ENCODE measurements around the gene CAMTA1.

CAMTA1 gene

DNA sequence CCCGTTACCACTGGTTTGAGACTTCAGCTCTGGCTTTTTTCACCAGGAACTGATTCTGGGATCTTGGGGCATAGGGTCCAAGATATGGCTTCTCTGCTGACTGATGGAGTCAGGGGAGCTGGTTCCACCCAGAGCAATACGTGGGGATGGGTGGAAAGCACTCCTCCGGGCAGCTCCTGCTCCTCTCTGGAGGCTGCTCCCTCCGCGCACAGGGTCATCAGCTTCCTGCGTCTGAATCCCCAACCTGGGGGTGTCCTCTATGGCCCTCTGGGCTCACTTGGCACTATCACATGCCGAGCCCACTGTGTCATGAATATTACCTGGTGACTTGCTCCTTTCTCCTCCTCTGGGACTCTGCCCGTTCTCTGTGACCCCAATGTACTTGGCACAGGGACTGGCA, 580.5 kb downstream of the CAMTA1 start:
- DNase-seq (ENCODE audit: insufficient read length, low spot score), result no peak
- TF ChIP-seq CTCF (IDR thresholded peaks at IDR 0.05; ENCODE audit: insufficient read depth, missing control alignments), result no peak
- no peak for FAIRE-seq

GRCh38 chr1:7366286-7366954, 581.2 kb downstream of the CAMTA1 start:
- no peak for FAIRE-seq
- no peak for DNase-seq (ENCODE audit: insufficient read length, low spot score)
- TF ChIP-seq CTCF (IDR thresholded peaks at IDR 0.05; ENCODE audit: insufficient read depth, missing control alignments), result no peak

- no peak for FAIRE-seq
- DNase-seq (ENCODE audit: insufficient read length, low spot score), result no peak
Observed at GRCh38 chr1:7366955-7367665, 581.9 kb downstream of the CAMTA1 start.

DNA sequence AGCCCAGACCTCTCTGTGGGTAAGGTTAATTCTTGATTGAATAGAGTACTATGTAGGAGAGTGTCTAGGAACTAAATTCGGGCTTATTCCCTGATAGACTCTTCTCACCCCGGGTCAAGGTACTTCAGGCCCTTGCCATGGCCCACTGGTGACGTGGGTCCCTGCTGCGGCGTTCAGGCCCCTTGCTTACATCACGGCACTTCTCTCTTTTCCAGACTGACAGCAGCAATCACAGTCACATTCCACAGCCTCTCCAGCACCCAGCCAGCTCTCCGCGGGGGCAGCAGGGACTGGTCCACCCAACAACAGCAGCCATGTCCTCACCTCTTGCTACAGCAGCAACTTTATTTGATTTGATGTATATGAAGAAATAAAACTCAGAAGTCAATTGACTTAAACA, 584.6 kb downstream of the CAMTA1 start:
- no peak for TF ChIP-seq CTCF (IDR thresholded peaks at IDR 0.05; ENCODE audit: insufficient read depth, missing control alignments)
- DNase-seq (ENCODE audit: insufficient read length, low spot score) (no peak), FAIRE-seq (no peak)

More at GRCh38 chr1:7366955-7367665, 581.9 kb downstream of the CAMTA1 start:
- TF ChIP-seq CTCF (IDR thresholded peaks at IDR 0.05; ENCODE audit: insufficient read depth, missing control alignments), result no peak

GRCh38 chr1:7371926-7372325, 586.7 kb downstream of the CAMTA1 start:
- no peak for DNase-seq (ENCODE audit: insufficient read length, low spot score)
- FAIRE-seq, result no peak
- TF ChIP-seq CTCF (IDR thresholded peaks at IDR 0.05; ENCODE audit: insufficient read depth, missing control alignments), result no peak

DNA sequence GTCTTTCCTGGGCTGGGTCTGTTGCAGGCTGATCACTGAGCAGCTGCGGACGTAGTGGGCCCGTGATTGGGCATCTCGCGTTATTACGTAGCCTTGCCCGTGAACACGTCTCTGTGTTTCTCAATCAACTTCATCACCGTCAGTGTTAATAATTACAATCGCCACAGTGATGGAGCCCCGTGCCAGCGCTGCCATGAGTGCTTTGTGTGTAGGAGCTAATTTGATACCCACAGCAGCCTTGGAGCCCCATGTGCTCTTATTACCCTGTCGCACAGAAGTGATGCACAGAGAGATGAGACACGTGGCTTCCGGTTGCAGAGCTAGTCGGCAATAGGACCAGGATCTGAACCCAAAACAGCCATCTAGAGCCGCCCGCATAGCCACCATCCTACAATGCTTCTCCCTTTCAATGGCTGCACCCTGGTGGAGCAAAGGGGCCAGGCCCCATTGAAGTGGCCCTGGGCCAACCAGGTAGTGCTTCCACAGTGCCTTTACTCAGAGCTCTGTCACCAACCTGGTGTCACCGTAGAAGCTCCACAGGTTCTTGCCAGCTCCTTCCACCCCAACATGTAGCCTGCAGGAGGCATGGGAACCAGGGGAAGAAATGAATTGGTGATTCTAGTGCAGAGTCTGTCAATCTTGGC, 587.3 kb downstream of the CAMTA1 start:
- no peak for DNase-seq (ENCODE audit: insufficient read length, low spot score)
- no peak for TF ChIP-seq CTCF (IDR thresholded peaks at IDR 0.05; ENCODE audit: insufficient read depth, missing control alignments)
- FAIRE-seq, result no peak

- no peak for FAIRE-seq
- TF ChIP-seq CTCF (IDR thresholded peaks at IDR 0.05; ENCODE audit: insufficient read depth, missing control alignments), result no peak
- no peak for DNase-seq (ENCODE audit: insufficient read length, low spot score)
Observed at GRCh38 chr1:7373251-7373650, 588.0 kb downstream of the CAMTA1 start.
